HAP-1 (cell line): ENCODE measurements around the gene ERBB2.

ENCODE experiments used
- DNase-seq, 2 experiments: peaks; one replicate each; pipeline ENCODE4 v3.0.0-alpha.2; 2016 to 2020; ENCODE audit warnings: low spot score in 2 of 2
- H3K27me3 ChIP-seq: fragments of 250-450 bp; sonication (Bioruptor Pico); 2 replicates; pipeline ENCODE4 v1.5.1; 2020; ENCODE audit warnings: low read depth, mild to moderate bottlenecking, moderate library complexity
- H3K36me3 ChIP-seq: fragments of 250-450 bp; sonication (Bioruptor Pico); replicated peaks from 2 replicates; pipeline ENCODE4 v1.5.1; 2020; ENCODE audit warnings: mild to moderate bottlenecking
- H3K4me1 ChIP-seq: fragments of 250-450 bp; sonication (Bioruptor Pico); 2 replicates; pipeline ENCODE4 v1.5.1; 2020; ENCODE audit warnings: mild to moderate bottlenecking
- H3K4me3 ChIP-seq: fragments of 250-450 bp; sonication (Bioruptor Pico); 2 replicates; pipeline ENCODE4 v1.5.1; 2020; ENCODE audit warnings: mild to moderate bottlenecking, moderate library complexity
- H3K9me3 ChIP-seq: fragments of 250-450 bp; sonication (Bioruptor Pico); 2 replicates; pipeline ENCODE4 v1.5.1; 2020; ENCODE audit warnings: mild to moderate bottlenecking, moderate library complexity
- in situ Hi-C: fragments of 300-500 bp; cut with MboI; formaldehyde crosslinking; loops from 3 replicates; pipeline ENCODE4 v1.14.3; 2020; ENCODE audit warnings: low sequenced_read_pairs, inconsistent platforms, mixed read lengths

The ERBB2 gene

GRCh38 chr17:39678340-39679116 lies 21.3 kb upstream of the ERBB2 start:
- H3K27me3 ChIP-seq = no peaks in the 10 kb centered on the region
- no peaks in the 10 kb centered on the region for H3K4me1 ChIP-seq
- no peaks in the 10 kb centered on the region for H3K9me3 ChIP-seq
- no peak for DNase-seq
- no peak overlapping the region for H3K4me3 ChIP-seq
- H3K36me3 ChIP-seq = no peaks in the 10 kb centered on the region
- in situ Hi-C loops = no loop called here

DNA sequence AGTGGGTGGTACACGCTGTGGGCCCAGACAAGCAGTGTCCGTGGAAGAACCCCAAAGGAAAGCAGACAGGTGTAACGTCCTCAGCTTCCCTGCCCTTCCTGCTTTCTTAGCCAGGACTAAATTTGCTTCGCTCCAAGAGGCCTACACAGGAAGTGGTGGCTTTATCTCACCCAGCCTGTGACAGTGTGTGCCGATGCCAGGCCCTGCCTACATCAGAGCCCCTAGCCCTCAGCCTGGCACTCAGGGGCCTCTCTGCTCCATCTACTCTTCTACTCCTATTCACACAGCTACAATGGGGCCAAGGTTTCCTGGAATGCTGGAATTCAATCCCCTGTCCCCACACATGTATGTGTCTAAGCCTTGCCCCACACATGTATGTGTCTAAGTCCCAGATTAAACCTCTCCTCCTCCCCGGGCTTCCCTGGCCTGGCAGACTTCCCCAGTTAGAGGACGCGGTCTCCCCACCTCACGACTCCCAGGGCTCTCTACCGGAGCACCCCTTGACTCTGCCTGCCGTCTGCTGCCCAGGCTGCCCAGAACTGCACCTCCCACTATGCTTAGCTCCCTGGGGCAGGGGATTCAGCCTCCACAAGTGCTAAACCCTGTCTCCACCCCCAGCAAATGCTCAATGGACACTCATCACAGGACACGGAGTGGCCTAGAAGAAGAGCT lies 20.2 kb upstream of the ERBB2 start:
- Histone ChIP-seq H3K27me3 (no peaks in the 10 kb centered on the region), H3K4me3 (no peak overlapping the region), H3K9me3 (no peaks in the 10 kb centered on the region), H3K36me3 (no peaks in the 10 kb centered on the region), H3K4me1 (no peaks in the 10 kb centered on the region)
- DNase-seq = no peak
- in situ Hi-C loops = no loop called here

DNA sequence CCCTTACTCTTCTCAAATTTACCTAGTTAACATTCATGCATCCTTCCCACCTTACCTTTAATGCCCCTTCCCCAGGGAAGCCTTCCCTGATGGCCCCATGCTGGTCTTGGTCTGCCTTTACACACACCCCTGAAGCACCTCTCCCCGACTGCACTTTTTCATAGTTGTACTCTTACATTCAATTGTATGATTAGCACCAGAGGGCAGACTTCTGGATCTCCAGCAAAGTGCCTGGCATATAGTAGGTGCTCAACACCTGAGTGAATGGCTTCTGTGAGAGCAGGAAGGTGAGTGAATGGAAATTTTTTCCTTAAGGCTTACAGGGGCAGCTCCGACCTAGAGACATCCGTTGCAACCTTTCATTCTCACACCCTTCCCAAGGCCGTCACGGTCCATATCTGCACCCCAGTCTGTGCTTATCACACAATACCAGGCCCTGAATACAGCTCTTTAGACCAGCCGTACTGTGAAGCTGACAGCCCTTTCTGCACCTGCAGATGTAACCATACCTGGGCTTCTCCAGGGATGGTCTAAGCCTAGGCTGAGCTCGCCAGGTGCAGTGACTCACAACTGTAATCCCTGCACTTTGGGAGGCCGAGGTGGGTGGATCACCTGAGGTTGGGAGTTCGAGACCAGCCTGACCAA lies 16.4 kb upstream of the ERBB2 start:
- no peak overlapping the region for H3K4me3 ChIP-seq
- no peak for DNase-seq
- H3K9me3 ChIP-seq = no peaks in the 10 kb centered on the region
- H3K4me1 ChIP-seq = peaks cover 6% of the 10 kb centered on the region
- H3K27me3 ChIP-seq = no peaks in the 10 kb centered on the region
- in situ Hi-C loops = no loop called here
- no peaks in the 10 kb centered on the region for H3K36me3 ChIP-seq

DNA sequence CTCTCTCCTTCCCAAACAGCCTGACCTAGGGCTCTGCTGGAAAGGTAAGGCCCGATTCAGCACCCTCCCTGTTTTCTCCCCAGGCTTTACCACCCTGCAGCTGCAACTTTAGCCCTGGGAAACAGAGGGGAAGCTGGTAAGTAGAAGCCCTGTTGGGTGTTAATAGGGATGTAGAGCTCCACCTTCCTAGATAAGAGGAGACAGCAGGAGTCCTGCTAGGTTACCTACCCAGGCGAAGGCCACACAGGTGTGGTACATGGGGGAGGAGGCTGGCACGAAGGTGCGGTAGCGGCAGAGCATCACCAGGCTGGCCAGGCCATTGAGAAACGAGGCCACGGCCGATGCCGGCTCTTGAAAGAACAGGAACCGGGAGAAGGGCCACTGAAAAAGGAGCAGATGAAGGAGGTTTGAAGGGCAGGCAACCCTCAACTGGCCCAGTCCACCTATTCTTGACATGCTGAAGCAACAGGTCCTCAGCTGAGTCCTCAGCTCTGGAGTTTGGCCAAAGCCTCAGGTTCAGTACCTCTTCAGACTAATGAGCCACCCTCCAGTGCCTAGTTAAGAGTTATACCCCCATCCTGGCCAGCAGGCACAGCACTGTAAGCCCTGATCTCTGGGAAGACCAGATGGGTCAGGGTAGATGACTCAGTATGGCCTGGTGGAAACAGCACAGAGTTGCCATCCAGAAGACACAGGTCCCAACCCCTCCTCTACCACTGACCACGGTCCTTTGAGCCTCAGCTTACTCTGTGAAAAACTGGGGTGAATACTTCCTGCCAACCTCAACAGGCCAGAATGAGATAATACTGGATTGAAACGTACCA lies 15.3 kb upstream of the ERBB2 start:
- Histone ChIP-seq H3K36me3 (no peaks in the 10 kb centered on the region), H3K9me3 (no peaks in the 10 kb centered on the region), H3K27me3 (no peaks in the 10 kb centered on the region), H3K4me3 (no peak overlapping the region), H3K4me1 (peaks cover 6% of the 10 kb centered on the region)
- in situ Hi-C loops = no loop called here
- no peak for DNase-seq

DNA sequence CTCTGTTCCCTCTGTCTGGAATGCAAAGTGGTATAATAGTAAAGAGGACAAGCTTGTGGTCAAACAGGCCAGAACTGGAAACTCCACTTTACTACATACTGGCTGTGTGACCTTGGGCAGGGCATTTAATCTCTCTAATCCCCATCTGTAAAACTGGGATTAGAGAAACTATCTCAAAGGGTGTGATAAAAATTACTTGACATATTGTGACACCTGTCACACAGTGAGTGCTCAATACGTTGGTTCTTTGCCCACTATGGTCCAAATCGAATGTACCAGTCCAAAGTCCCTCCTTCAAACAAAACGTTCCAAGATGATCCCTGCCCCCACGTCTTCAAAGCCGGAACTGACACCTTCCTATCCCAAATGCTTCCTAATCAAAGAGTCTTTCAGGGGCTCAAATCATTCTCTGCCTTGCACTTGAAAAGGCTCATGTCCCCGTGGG lies 12.7 kb upstream of the ERBB2 start:
- Histone ChIP-seq H3K9me3 (no peaks in the 10 kb centered on the region), H3K4me1 (peaks cover 6% of the 10 kb centered on the region), H3K36me3 (no peaks in the 10 kb centered on the region), H3K4me3 (peak overlapping the region; percentile 57), H3K27me3 (no peaks in the 10 kb centered on the region)
- no peak for DNase-seq
- in situ Hi-C loops = no loop called here

GRCh38 chr17:39687546-39688474 lies 12.1 kb upstream of the ERBB2 start, which contains the start of gene PGAP3:
Gene PGAP3, minus strand, starts transcription at chr17:39688057. Its CDS starts 43 bp downstream, at chr17:39688014.
- DNase-seq = peak; percentile 86 to 94
- Histone ChIP-seq H3K36me3 (no peaks in the 10 kb centered on the region), H3K4me1 (peaks cover 6% of the 10 kb centered on the region), H3K4me3 (peak within 1 kb of the TSS; percentile 57), H3K27me3 (no peaks in the 10 kb centered on the region), H3K9me3 (no peaks in the 10 kb centered on the region)
- in situ Hi-C loops = no loop called here

DNA sequence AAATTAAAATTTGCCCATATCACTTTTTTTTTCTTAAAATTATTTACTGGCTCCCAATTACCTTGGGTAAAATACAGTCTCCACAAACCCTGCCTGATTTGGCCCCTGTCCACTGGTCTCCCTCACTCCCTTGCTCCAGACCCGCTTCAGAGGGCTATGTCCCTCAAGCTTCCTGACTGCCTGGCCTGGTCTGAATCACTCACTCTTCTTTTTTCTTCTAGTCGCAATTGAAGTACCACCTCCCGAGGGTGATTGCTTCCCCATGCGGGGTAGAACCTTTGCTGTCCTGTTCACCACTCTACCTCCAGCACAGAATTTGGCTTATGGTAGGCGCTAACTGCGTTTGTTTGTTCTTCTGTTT lies 11.4 kb upstream of the ERBB2 start:
- H3K4me3 ChIP-seq = peak overlapping the region; percentile 57
- H3K27me3 ChIP-seq = no peaks in the 10 kb centered on the region
- no peak for DNase-seq
- in situ Hi-C loops = no loop called here
- H3K9me3 ChIP-seq = no peaks in the 10 kb centered on the region
- no peaks in the 10 kb centered on the region for H3K36me3 ChIP-seq
- peaks cover 6% of the 10 kb centered on the region for H3K4me1 ChIP-seq

DNA sequence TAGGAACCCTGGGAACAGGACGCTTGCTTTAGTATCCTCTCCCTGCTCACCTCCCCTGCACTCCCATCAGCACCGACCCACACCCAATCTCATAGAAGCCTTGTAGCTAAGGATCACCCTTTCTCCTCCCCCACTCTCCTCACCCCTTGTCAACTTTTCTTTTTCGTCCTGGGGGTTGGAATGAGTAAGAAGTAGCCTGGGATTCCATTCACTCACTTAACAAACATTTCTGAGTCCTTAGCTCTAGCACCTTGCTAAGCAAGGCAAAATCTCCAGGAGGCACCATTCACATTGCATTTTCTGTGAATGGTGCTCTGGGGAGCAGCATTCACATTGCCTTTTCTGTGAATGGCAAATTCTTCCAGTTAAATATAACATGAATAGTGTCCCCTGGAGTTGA lies 10.9 kb upstream of the ERBB2 start:
- Histone ChIP-seq H3K4me1 (peaks cover 6% of the 10 kb centered on the region), H3K4me3 (no peak overlapping the region; the same call in 1 of the 2 replicates), H3K9me3 (no peaks in the 10 kb centered on the region), H3K27me3 (no peaks in the 10 kb centered on the region), H3K36me3 (no peaks in the 10 kb centered on the region)
- DNase-seq = no peak
- in situ Hi-C loops = no loop called here

- Histone ChIP-seq H3K4me3 (no peak overlapping the region), H3K36me3 (no peaks in the 10 kb centered on the region), H3K9me3 (no peaks in the 10 kb centered on the region), H3K27me3 (no peaks in the 10 kb centered on the region), H3K4me1 (no peaks in the 10 kb centered on the region)
- in situ Hi-C loops = no loop called here
- no peak for DNase-seq
Measured at GRCh38 chr17:39694593-39694992, 5.3 kb upstream of the ERBB2 start.

DNA sequence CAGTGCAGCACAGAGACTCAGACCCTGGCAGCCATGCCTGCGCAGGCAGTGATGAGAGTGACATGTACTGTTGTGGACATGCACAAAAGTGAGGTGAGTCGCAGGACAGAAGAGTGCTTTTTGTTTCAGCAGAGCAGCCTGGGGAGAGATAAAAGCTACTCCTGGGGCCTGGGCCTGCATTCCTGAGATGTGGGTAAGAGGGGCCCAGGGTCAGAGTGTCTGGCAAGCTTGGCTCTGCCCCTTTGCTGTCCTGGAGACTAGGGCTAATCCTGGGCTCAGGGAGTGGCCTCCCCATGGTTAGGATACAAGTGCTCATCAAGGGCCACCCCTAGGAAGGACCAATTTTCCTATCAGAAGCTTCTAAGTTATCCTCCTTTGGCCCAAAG lies 4.8 kb upstream of the ERBB2 start:
- in situ Hi-C loops = no loop called here
- DNase-seq = no peak
- no peaks in the 10 kb centered on the region for H3K36me3 ChIP-seq

GRCh38 chr17:39696731-39697130 lies 3.1 kb upstream of the ERBB2 start:
- Histone ChIP-seq H3K36me3 (no peaks in the 10 kb centered on the region), H3K9me3 (no peaks in the 10 kb centered on the region), H3K27me3 (no peaks in the 10 kb centered on the region), H3K4me3 (no peak overlapping the region), H3K4me1 (no peaks in the 10 kb centered on the region)
- DNase-seq = no peak
- in situ Hi-C loops = no loop called here

More for the DNA sequence above, 4.8 kb upstream of the ERBB2 start:
- H3K9me3 ChIP-seq = no peaks in the 10 kb centered on the region
- no peaks in the 10 kb centered on the region for H3K4me1 ChIP-seq
- no peak overlapping the region for H3K4me3 ChIP-seq
- H3K27me3 ChIP-seq = no peaks in the 10 kb centered on the region

- no peaks in the 10 kb centered on the region for H3K27me3 ChIP-seq
- no peaks in the 10 kb centered on the region for H3K9me3 ChIP-seq
- no peak overlapping the region for H3K4me3 ChIP-seq
- peaks cover 3% of the 10 kb centered on the region; the same call in 1 of the 2 replicates for H3K4me1 ChIP-seq
- no peaks in the 10 kb centered on the region for H3K36me3 ChIP-seq
- no peak for DNase-seq
- in situ Hi-C loops = no loop called here
Measured at GRCh38 chr17:39697961-39698360, 1.9 kb upstream of the ERBB2 start.
